Activated CD8-positive, alpha-beta memory T cell treated with anti-CD3 and anti-CD28 coated beads, Interleukin-2, amount 50 U/mL, for 48 hours (primary cell): Measurements from ENCODE around the gene PTPRN.
"Not testable (repeated sequence)": the region's sequence is repeated elsewhere in the genome, so short reads cannot be mapped to it uniquely, and the experiment has no call there.

ENCODE experiments used
- DNase-seq: peaks from one replicate; pipeline ENCODE4 v3.0.0-alpha.2; 2020

The PTPRN gene

GRCh38 chr2:219266886-219267285 lies 42.3 kb downstream of the PTPRN start:
- DNase-seq: no peak

DNA sequence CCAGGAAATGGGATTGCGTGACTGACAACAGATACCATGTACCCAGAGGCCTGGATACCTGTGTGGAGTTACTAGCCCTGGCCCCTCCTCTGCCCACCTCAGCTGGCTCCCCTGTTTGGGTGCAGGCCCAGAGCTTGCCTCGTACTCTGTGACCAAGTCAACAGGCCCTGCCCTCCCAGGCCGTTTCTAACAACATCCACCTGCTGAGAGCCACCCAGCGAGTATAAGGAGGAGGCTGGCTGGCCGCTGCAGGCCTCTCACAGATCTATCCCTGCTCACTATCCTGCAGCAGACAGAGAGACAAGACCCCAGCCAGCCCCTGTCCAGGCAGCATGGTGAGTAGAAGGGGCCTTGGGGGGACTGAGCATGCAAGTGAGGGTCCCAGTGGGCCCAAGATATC lies 43.0 kb downstream of the PTPRN start:
- no peak for DNase-seq

DNA sequence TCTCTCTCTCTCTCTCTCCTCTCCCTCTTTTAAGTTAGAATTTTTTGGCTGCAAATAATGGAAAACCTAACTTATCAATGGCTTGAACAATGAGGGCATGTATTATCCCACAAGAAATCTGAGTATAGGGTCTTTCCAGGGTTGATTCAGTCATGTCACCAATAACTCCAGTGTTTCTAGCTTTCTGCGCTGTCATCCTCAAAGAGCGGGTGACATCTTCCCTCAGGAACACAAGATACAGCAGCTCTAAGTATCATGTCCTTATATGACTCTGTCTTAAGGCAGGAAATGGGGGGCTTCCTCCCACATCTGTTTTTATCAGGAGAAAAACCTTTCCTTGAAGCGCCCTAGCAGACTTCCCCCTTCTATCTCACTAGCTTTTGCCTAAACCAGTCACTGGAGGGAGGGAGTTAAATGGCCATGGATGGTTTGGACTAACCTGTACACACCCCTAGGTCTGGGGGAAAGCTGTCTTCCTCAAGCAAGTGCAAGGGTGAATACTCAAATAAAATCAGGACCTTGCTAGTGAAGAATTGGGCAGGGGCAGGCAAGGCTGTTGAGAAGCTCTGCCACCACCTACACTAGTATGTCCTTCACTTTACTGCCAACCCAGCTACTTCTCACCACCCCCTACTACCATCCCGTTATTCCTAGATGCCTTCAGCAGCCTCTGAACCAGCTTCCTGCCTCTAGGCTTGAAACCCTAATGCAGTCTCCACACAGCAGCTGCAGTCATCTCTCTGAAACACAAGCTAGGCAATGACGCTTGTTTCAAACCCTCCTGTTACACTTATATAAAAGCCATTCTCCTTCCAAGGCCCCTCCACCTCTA lies 48.0 kb downstream of the PTPRN start:
- no peak for DNase-seq

- DNase-seq: not testable (repeated sequence)
Observed at GRCh38 chr2:219258942-219259341, 50.3 kb downstream of the PTPRN start.

- no peak for DNase-seq
Observed at GRCh38 chr2:219254590-219255201, 54.5 kb downstream of the PTPRN start.

DNA sequence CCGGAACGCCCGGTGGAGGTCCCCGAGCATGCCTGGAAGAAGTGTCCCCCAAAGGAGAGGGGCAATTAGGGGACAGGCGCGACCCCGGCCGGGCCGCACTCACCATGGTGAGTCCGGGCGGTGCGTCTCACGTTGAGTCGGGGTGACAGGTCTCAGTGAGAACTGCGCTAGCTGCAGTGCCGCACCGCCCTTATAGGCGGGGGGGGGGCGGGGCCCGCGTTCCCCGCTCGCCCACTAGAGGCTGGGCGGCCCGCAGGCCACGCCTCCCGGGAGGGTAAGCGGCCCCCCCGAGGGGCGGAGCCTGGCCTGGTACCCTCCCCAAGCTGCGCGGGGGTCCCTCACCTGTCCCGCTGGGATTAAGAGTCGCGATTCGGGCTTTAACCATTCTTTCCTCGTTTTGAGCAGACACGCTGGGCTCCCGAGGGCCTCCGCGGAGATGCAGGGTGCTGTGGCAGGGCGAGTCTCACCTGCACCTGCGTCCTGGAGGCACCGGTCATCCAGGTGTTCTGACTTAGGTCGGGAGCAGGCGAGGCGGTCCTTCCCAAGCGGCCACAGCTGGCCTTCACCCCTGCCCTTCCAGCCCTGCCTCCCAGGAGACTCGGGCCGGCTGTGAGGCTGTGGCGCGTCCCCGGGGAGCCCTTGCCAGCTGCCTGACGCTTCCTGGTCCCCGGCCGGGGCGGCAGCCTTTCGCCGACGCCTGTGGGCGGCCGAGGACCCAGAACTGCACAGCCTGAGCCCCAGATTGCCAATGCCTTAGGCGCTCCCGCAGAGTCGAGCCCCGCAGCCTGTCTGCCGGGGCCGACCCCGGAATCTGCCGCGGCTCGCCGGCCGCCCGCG lies 55.2 kb downstream of the PTPRN start, which contains the start of gene TUBA4A:
TSS of gene TUBA4A (minus strand) at position 166 of the 837 bp plus-strand sequence. CDS start at position 106, 60 bp downstream.
- peak; percentile 95 for DNase-seq

- peak; percentile 78 for DNase-seq
Observed at GRCh38 chr2:219252900-219253752, 56.1 kb downstream of the PTPRN start, which contains the start of gene TUBA4B. Gene TUBA4B, plus strand, starts transcription at chr2:219253243. Its CDS starts 165 bp downstream, at chr2:219253408.

- DNase-seq: no peak
Observed at GRCh38 chr2:219252570-219252899, 56.7 kb downstream of the PTPRN start.

DNA sequence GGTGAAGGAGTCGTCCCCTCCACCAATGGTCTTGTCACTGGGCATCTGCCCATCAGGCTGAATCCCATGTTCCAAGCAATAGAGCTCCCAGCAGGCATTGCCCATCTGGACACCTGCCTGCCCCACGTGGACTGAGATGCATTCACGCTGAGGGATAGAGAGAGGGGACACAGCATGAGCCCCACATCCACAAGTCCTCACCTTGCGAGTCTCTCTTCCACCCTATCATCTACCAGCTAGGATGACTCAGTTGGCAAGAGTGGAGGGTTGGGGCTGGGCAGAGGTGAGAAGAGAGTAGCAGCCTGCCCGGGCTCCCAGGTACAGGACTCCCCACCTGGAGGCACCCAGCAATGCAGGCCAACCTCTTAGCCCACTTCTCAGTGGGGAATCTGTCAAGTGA lies 57.1 kb downstream of the PTPRN start:
- DNase-seq: peak; percentile 61

DNA sequence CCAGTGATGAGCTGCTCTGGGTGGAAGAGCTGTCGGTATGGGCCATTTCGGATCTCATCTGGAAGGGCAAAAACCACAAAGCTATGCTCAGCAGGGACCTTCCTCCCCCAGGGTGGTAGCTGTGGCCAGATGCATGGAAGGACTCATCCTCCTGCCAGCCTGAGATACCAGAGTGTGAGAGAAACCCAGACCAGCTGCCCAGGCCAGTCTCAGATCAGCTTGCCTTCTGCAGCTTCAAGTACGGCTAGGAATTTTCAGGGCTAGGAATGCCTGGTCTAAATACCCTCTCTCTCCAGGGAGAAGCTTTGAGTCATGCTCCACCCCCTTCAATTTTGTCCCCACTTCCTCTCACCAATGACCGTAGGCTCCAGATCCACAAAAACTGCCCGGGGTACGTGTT lies 57.5 kb downstream of the PTPRN start:
- DNase-seq: no peak

DNA sequence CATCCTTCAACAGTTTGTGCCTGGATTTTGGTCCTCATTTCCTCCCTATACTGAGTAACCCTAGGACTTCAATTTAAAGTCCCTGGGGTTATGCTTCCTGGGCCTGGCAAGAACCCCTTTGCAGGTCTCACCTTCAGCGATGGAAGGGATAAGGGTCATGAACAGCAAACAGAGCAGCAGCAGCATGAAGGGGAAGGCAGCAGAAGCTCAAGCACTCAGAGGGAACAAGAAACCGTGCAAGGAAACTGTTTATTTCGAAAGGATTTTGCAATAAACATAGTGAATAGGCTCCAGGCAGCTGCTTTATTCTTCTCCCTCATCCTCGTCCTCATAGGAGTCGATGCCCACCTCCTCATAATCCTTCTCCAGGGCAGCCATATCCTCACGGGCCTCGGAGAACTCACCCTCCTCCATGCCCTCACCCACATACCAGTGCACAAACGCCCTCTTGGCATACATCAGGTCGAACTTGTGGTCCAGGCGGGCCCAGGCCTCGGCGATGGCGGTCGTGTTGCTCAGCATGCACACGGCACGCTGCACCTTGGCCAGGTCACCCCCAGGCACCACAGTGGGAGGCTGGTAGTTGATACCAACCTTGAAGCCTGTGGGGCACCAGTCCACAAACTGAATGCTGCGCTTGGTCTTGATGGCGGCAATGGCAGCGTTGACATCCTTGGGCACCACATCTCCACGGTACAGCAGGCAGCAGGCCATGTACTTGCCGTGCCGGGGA lies 59.0 kb downstream of the PTPRN start:
- DNase-seq: no peak

DNA sequence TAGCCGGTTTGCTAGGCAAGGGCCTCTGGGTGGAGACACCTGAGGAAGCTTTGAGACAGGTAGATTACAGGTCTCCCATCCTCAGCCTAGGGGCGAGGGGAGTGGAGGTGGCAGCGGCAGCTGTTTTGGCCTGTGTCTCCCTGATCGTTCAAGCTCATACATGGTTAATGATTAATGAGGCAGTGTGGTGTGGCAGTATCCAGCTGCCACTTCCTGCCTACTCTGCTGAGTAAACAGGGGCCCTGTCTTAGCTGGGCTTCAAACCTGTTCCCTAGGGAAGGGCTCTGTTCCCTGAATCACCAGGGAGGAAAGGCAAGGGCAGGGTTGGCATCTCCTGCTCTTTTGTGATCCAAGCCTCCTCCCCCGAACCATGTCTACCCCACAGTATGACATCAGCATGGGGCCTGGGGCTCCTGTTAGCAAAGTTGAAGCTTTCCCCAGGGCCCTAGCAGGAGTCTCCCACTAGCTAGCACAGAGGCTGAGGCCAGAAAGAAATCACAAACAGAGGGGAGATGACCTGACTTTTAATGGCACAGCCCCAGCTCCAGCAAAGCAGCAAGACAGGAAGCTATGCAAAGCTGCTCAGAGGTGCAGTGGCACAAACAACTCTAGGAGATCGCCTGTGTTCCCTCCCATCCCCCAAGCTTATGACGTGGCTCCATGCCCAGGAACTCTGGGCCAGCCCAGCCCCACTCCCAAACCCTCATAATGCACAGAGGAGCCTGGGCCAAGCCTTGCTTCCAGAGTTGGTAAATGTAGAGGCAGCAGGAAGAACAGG lies 59.8 kb downstream of the PTPRN start:
- DNase-seq: peak; percentile 63

GRCh38 chr2:219248845-219249202 lies 60.4 kb downstream of the PTPRN start:
- DNase-seq: no peak

DNA sequence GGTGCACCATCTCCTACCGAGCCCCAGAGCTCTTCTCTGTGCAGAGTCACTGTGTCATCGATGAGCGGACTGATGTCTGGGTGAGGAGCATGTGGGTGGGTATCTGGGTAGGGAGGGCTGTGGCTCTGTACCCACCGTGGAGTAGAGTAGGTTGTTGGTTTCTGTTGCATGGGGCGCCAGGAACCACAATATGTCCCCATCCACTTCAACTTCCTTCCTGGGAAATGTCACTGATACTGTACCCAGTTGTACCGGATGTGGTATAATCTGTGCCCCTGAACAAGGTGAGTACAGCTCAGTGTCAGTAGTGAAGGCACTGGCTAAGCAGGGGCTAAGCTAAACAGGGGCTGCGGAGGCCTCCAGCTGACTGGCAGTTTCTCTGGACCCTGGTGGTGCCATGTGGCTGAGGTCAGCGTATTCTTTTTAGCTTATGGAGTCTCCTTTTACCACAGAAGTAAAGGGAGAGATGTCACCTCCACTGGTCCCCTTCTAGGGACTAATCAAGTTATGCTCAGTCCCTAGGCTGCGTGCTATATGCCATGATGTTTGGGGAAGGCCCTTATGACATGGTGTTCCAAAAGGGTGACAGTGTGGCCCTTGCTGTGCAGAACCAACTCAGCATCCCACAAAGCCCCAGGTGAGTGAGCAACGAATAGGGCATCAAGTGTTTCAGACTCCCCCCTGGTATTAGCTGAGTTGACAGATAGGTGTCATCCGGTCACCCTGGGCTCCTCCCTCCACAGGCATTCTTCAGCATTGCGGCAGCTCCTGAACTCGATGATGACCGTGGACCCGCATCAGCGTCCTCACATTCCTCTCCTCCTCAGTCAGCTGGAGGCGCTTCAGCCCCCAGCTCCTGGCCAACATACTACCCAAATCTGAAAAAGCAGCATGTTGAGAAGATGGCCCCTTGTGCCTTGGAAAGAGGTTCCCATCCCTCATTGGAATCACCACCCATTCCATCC lies 61.2 kb downstream of the PTPRN start:
- DNase-seq: peak; percentile 76

DNA sequence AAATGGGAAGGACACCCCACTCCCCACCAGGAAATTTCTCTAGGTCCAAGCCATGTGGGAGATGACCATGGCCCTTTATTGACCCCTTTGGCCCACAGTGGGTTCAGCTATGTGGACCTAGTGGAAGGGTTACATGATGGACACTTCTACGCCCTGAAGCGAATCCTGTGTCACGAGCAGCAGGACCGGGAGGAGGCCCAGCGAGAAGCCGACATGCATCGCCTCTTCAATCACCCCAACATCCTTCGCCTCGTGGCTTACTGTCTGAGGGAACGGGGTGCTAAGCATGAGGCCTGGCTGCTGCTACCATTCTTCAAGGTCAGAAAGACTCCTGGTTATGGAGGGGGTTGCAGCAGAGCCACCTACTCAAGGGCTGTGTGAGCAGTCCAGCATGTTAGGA lies 62.6 kb downstream of the PTPRN start:
- DNase-seq: no peak

GRCh38 chr2:219245899-219246230 lies 63.3 kb downstream of the PTPRN start:
- no peak for DNase-seq

DNA sequence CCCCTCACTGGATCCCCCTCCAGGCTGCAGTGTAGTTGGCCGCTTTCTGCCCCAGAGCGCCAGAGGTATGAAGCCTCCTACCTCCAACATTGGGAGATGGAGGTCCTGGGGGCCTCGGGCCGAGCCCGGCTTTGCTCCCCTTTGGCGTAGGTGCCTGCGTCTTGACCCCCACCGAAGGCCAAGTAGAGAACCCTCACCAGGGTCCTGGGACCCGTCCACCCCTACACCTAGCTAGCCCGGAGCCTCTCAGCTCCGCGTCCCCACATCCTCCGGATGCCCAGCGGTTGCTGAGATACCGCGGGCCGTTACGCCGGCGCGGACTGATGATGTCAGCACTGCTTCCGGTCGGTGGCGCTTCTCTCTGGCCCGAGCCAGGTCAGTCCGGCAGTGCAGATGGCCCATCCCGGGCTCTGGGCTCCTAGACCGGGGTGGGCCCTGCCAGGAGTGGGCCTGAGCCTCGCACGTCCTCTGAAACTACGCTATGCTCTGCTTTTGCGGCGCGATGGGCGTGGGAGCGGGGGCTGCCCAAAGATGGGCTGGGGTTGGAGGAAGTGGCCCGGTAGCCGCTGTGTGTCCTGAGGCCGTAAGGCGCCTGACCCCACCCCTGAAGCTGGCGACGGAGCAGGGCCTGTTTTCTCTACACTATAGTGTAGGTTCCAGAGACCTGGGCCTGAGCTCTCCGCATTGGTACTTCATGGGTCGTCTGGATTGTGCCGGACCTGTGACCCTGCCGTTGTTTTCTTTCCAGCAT lies 63.9 kb downstream of the PTPRN start, which contains the start of the genes GLB1L and STK16:
TSS of gene GLB1L (minus strand) at position 297 of the 751 bp plus-strand sequence. CDS start 1,871 bp downstream, outside the sequence.
TSS of gene STK16 (plus strand) at position 332 of the 751 bp plus-strand sequence. CDS start 521 bp downstream, outside the sequence.
- DNase-seq: peak; percentile 99

- DNase-seq: no peak
Observed at GRCh38 chr2:219244789-219245147, 64.4 kb downstream of the PTPRN start.

- DNase-seq: no peak
Observed at GRCh38 chr2:219243291-219243761, 65.9 kb downstream of the PTPRN start.
